Nephron progenitor cell (in vitro differentiated cells): ENCODE measurements around the gene NCOA6.

Experiments
- DNase-seq: peaks from one replicate; pipeline ENCODE4 v3.0.0; 2021
- H3K27ac Mint-ChIP-seq: 2 replicates; pipeline ENCODE4 v1.8.0; 2021; ENCODE audit warnings: mild to moderate bottlenecking, moderate library complexity, mixed read lengths
- H3K27me3 Mint-ChIP-seq: 2 replicates; pipeline ENCODE4 v1.8.0; 2021; ENCODE audit warnings: mild to moderate bottlenecking, low read depth, mixed read lengths; ENCODE audit not compliant: poor library complexity
- H3K36me3 Mint-ChIP-seq: 2 replicates; pipeline ENCODE4 v1.8.0; 2021; ENCODE audit warnings: low read depth, mixed read lengths
- H3K4me1 Mint-ChIP-seq: 2 replicates; pipeline ENCODE4 v1.8.0; 2021; ENCODE audit warnings: mixed read lengths
- H3K4me3 Mint-ChIP-seq: 2 replicates; pipeline ENCODE4 v1.8.0; 2021; ENCODE audit warnings: mild to moderate bottlenecking, moderate library complexity, mixed read lengths
- H3K9me3 Mint-ChIP-seq: 2 replicates; pipeline ENCODE4 v1.8.0; 2021; ENCODE audit warnings: mild to moderate bottlenecking, moderate library complexity, mixed read lengths
- CTCF ChIP-seq: fragments of 200-600 bp; sonication (generic); IDR thresholded peaks from 2 replicates; pipeline ENCODE4 v1.5.0; 2021; ENCODE audit warnings: antibody characterized with exemption

Gene NCOA6

GRCh38 chr20:34703424-34704176 lies 121.9 kb downstream of the NCOA6 start:
- Mint-ChIP-seq H3K9me3 (no peaks in the 10 kb centered on the region), H3K4me3 (peak overlapping the region; percentile 98), H3K36me3 (no peaks in the 10 kb centered on the region), H3K27ac (peak overlapping the region; percentile 98), H3K27me3 (peaks cover 50% of the 10 kb centered on the region), H3K4me1 (peaks cover 54% of the 10 kb centered on the region)
- DNase-seq = peak; percentile 26
- TF ChIP-seq CTCF = no peak

GRCh38 chr20:34703061-34703423 lies 122.4 kb downstream of the NCOA6 start:
- no peak for TF ChIP-seq CTCF
- peak overlapping the region; percentile 98 for H3K4me3 Mint-ChIP-seq
- H3K9me3 Mint-ChIP-seq = no peaks in the 10 kb centered on the region
- DNase-seq = no peak
- no peaks in the 10 kb centered on the region for H3K36me3 Mint-ChIP-seq
- peaks cover 45% of the 10 kb centered on the region for H3K27me3 Mint-ChIP-seq
- peaks cover 49% of the 10 kb centered on the region for H3K4me1 Mint-ChIP-seq
- H3K27ac Mint-ChIP-seq = peak overlapping the region; percentile 98

- Mint-ChIP-seq H3K9me3 (no peaks in the 10 kb centered on the region), H3K27ac (peak overlapping the region; percentile 16), H3K4me1 (peaks cover 41% of the 10 kb centered on the region), H3K36me3 (no peaks in the 10 kb centered on the region), H3K4me3 (peak overlapping the region; percentile 98), H3K27me3 (peaks cover 33% of the 10 kb centered on the region)
- no peak for TF ChIP-seq CTCF
- no peak for DNase-seq
Measured at GRCh38 chr20:34701405-34702085, 123.9 kb downstream of the NCOA6 start.

- no peak for DNase-seq
- Mint-ChIP-seq H3K27me3 (peaks cover 16% of the 10 kb centered on the region), H3K27ac (no peak overlapping the region), H3K9me3 (no peaks in the 10 kb centered on the region), H3K4me3 (no peak overlapping the region), H3K4me1 (no peaks in the 10 kb centered on the region), H3K36me3 (no peaks in the 10 kb centered on the region)
- no peak for TF ChIP-seq CTCF
Measured at GRCh38 chr20:34693414-34693813, 132.0 kb downstream of the NCOA6 start.

- Mint-ChIP-seq H3K9me3 (no peaks in the 10 kb centered on the region), H3K4me1 (no peaks in the 10 kb centered on the region), H3K27me3 (peaks cover 20% of the 10 kb centered on the region), H3K36me3 (no peaks in the 10 kb centered on the region), H3K27ac (no peak overlapping the region), H3K4me3 (no peak overlapping the region)
- TF ChIP-seq CTCF = no peak
- DNase-seq = no peak
Measured at GRCh38 chr20:34691838-34692237, 133.6 kb downstream of the NCOA6 start.
